ENCODE data around the gene TMTC2.
"Not testable (repeated sequence)": the region's sequence is repeated elsewhere in the genome, so short reads cannot be mapped to it uniquely, and the experiment has no call there.

The TMTC2 gene

GRCh38 chr12:82793751-82794281, 107.1 kb downstream of the TMTC2 start:
- DNase-seq: no peak

- DNase-seq: no peak
These were observed 110.8 kb downstream of the TMTC2 start for GRCh38 chr12:82797480-82797879.

GRCh38 chr12:82800185-82800584, 113.5 kb downstream of the TMTC2 start:
- no peak for DNase-seq

GRCh38 chr12:82801951-82802610, 115.4 kb downstream of the TMTC2 start:
- no peak for DNase-seq

GRCh38 chr12:82803201-82803600, 116.5 kb downstream of the TMTC2 start:
- DNase-seq: no peak

- DNase-seq: no peak
These were observed 117.9 kb downstream of the TMTC2 start for GRCh38 chr12:82804601-82805000.

- not testable (repeated sequence) for DNase-seq
These were observed 118.3 kb downstream of the TMTC2 start for GRCh38 chr12:82805004-82805403.

GRCh38 chr12:82805812-82806497, 119.2 kb downstream of the TMTC2 start:
- no peak for DNase-seq

- no peak for DNase-seq
These were observed 120.5 kb downstream of the TMTC2 start for GRCh38 chr12:82807132-82807737.

- DNase-seq: no peak
These were observed 123.9 kb downstream of the TMTC2 start for GRCh38 chr12:82810568-82810967.

- no peak for DNase-seq
These were observed 130.7 kb downstream of the TMTC2 start for GRCh38 chr12:82817368-82817767.

- DNase-seq: no peak
These were observed 131.7 kb downstream of the TMTC2 start for GRCh38 chr12:82818271-82819035.

GRCh38 chr12:82826505-82826904, 139.8 kb downstream of the TMTC2 start:
- DNase-seq: no peak

GRCh38 chr12:82832096-82832495, 145.4 kb downstream of the TMTC2 start:
- no peak for DNase-seq

GRCh38 chr12:82832981-82833380, 146.3 kb downstream of the TMTC2 start:
- DNase-seq: no peak

GRCh38 chr12:82833481-82833880, 146.8 kb downstream of the TMTC2 start:
- DNase-seq: no peak

- no peak for DNase-seq
These were observed 148.5 kb downstream of the TMTC2 start for GRCh38 chr12:82835217-82835616.

- no peak for DNase-seq
These were observed 151.4 kb downstream of the TMTC2 start for GRCh38 chr12:82838131-82838551.

GRCh38 chr12:82838827-82839226, 152.1 kb downstream of the TMTC2 start:
- DNase-seq: no peak

- no peak for DNase-seq
These were observed 153.1 kb downstream of the TMTC2 start for GRCh38 chr12:82839796-82840195.

- no peak for DNase-seq
These were observed 154.8 kb downstream of the TMTC2 start for GRCh38 chr12:82841487-82841904.

- DNase-seq: no peak
These were observed 155.8 kb downstream of the TMTC2 start for GRCh38 chr12:82842480-82842879.

GRCh38 chr12:82845076-82845475, 158.4 kb downstream of the TMTC2 start:
- not testable (repeated sequence) for DNase-seq

Data from NCI-H1417 treated with DMSO at 0.1 percent for 48 hours (cell line).